ENCODE results near the gene NCK2. TPM values are rescaled to one million over a fixed set of nuclear protein-coding genes. Genes with fewer than 3 reads are reported as not detected.

Gene NCK2
- total and polyA plus RNA-seq, 7 experiments from 2014 or later: 30.8 to 134 (median 105) TPM

DNA sequence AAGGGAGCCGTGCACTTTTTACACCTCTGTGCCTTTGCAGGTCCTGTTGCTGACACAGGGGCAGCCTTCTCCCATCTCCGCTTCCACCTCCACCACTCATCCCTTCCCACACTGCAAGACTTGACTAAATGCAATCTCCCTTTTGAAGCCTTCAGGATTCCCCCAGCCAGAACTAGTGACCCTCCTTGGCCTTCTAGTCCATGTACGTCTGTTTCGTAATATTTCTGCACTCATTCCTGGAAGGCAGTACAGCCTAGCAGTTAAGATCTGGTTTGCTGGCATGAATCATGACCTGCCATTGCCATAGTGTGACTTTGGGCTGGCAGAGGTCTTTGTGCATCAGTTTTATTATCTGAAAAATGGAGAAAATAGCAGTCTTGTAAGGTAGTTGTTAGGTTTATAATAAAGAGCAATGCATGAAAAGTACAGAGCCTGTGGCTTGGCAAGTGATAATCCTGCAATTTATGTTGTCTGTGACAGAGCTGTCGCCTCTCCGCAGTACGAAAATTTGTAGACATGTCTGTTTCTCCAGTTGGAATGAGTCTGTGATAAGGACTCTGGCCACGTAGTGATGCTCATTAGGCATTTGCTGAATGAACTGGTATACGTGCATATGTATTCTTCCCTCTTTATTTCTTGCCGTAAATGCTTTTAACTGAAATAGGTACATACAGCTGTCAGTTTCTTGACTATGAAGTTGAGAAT lies 36.7 kb downstream of the NCK2 start:
- H3K36me3 Mint-ChIP-seq: peaks cover 0 to 23% (median 0%) of the 10 kb centered on the region in 5 donors
- Histone ChIP-seq H3K4me3 (ENCODE audit: low read length) (no peak overlapping the region), H3K27me3 (ENCODE audit: control insufficient read depth in 2 of 2, insufficient read depth in 2 of 2, low read length in 2 of 2) (no peaks in the 10 kb centered on the region), H3K4me1 (ENCODE audit: control insufficient read depth in 2 of 2, insufficient read depth in 2 of 2, low read length in 2 of 2) (peaks cover 97 to 99% of the 10 kb centered on the region in 2 donors), H3K36me3 (ENCODE audit: control insufficient read depth in 2 of 3, insufficient read depth in 3 of 3, low read length in 3 of 3) (no peaks in the 10 kb centered on the region), H3K9me3 (ENCODE audit: control insufficient read depth in 2 of 3, low read length in 3 of 3) (no peaks in the 10 kb centered on the region), H3K27ac (ENCODE audit: low read depth, low read length) (peak overlapping the region; percentile 54)
- DNase-seq (no peak), ATAC-seq (no peak)
- ChIA-PET POLR2A (no interaction called here), CTCF (interaction anchor here (0.6 to 1.8 kb wide), 3 partner anchors 13 to 303 kb away, joined by 3 to 9 read pairs (median 4); no protein-coding TSS in a partner anchor)
- no peaks in the 10 kb centered on the region for H3K9me3 Mint-ChIP-seq
- intact Hi-C loops (cut with micrococcal nuclease): no loop called here
- H3K4me1 Mint-ChIP-seq: peaks cover 67 to 97% (median 93%) of the 10 kb centered on the region in 7 donors
- peak overlapping the region; percentile 79 to 98 (median 91) for H3K27ac Mint-ChIP-seq
- no peaks in the 10 kb centered on the region for H3K27me3 Mint-ChIP-seq
- peak overlapping the region; percentile 9 to 88 (median 78) for H3K4me3 Mint-ChIP-seq

DNA sequence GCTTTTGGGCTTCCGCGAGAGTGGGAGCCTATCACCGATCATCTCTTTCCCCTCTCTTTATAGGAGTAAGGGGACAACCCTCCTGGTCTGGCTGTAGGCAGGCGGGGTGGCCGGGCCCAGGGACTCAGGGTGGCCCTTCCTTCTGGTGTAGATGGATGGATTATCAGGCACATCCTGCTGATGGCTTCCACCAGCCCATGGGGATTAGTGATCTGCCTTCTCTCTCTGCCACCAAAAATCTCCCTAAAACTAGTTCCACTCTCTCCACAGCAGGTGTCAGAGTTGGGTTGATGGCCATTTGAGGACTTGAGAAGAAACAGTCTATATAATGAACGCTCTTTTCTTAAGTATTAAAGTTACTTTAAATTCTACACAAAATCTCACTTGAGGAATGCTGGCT lies 37.4 kb downstream of the NCK2 start:
- peak overlapping the region; percentile 79 to 98 (median 91) for H3K27ac Mint-ChIP-seq
- no peaks in the 10 kb centered on the region for H3K27me3 Mint-ChIP-seq
- H3K4me3 ChIP-seq (ENCODE audit: low read length): peak overlapping the region; percentile 52
- no peaks in the 10 kb centered on the region for H3K9me3 ChIP-seq (ENCODE audit: control insufficient read depth in 2 of 3, low read length in 3 of 3)
- ChIA-PET POLR2A (interaction anchor here (1.0 to 1.8 kb wide), 5 partner anchors 13 to 38 kb away, joined by 3 to 5 read pairs (median 4); no protein-coding TSS in a partner anchor), CTCF (interaction anchor here (1.0 to 1.8 kb wide), 4 partner anchors 13 to 302 kb away, joined by 3 to 9 read pairs (median 5); no protein-coding TSS in a partner anchor)
- intact Hi-C loops (cut with micrococcal nuclease): loop anchor here (1.0 to 2.0 kb wide), 5 partner anchors 8 to 313 kb away; no protein-coding TSS in a partner anchor
- DNase-seq (peak in 1 of 9 donors; percentile 44), ATAC-seq (peak; percentile 42)
- H3K9me3 Mint-ChIP-seq: no peaks in the 10 kb centered on the region
- H3K27me3 ChIP-seq (ENCODE audit: control insufficient read depth in 2 of 2, insufficient read depth in 2 of 2, low read length in 2 of 2): no peaks in the 10 kb centered on the region
- peak overlapping the region; percentile 19 to 88 (median 78) for H3K4me3 Mint-ChIP-seq
- peaks cover 0 to 23% (median 0%) of the 10 kb centered on the region in 5 donors for H3K36me3 Mint-ChIP-seq
- peak overlapping the region; percentile 54 for H3K27ac ChIP-seq (ENCODE audit: low read depth, low read length)
- H3K36me3 ChIP-seq (ENCODE audit: control insufficient read depth in 2 of 3, insufficient read depth in 3 of 3, low read length in 3 of 3): no peaks in the 10 kb centered on the region
- H3K4me1 Mint-ChIP-seq: peaks cover 70 to 97% (median 93%) of the 10 kb centered on the region in 7 donors
- peaks cover 97 to 99% of the 10 kb centered on the region in 2 donors for H3K4me1 ChIP-seq (ENCODE audit: control insufficient read depth in 2 of 2, insufficient read depth in 2 of 2, low read length in 2 of 2)

GRCh38 chr2:105782646-105783045 lies 37.9 kb downstream of the NCK2 start:
- Histone ChIP-seq H3K36me3 (ENCODE audit: control insufficient read depth in 2 of 3, insufficient read depth in 3 of 3, low read length in 3 of 3) (no peaks in the 10 kb centered on the region), H3K9me3 (ENCODE audit: control insufficient read depth in 2 of 3, low read length in 3 of 3) (no peaks in the 10 kb centered on the region), H3K4me1 (ENCODE audit: control insufficient read depth in 2 of 2, insufficient read depth in 2 of 2, low read length in 2 of 2) (peaks cover 97 to 99% of the 10 kb centered on the region in 2 donors), H3K4me3 (ENCODE audit: low read length) (peak overlapping the region; percentile 52), H3K27me3 (ENCODE audit: control insufficient read depth in 2 of 2, insufficient read depth in 2 of 2, low read length in 2 of 2) (no peaks in the 10 kb centered on the region), H3K27ac (ENCODE audit: low read depth, low read length) (peak overlapping the region; percentile 54)
- peaks cover 65 to 97% (median 93%) of the 10 kb centered on the region in 7 donors for H3K4me1 Mint-ChIP-seq
- no peaks in the 10 kb centered on the region for H3K27me3 Mint-ChIP-seq
- POLR2A ChIA-PET: interaction anchor here (0.6 to 3.4 kb wide), 13 partner anchors 11 to 312 kb away, joined by 3 to 8 read pairs (median 4); no protein-coding TSS in a partner anchor
- CTCF ChIA-PET: interaction anchor here (0.8 to 1.8 kb wide), 6 partner anchors 11 to 302 kb away, joined by 3 to 9 read pairs (median 4); no protein-coding TSS in a partner anchor
- H3K9me3 Mint-ChIP-seq: no peaks in the 10 kb centered on the region
- H3K4me3 Mint-ChIP-seq: peak overlapping the region; percentile 19 to 88 (median 78)
- DNase-seq (no peak), ATAC-seq (no peak)
- peaks cover 0 to 23% (median 0%) of the 10 kb centered on the region in 5 donors for H3K36me3 Mint-ChIP-seq
- H3K27ac Mint-ChIP-seq: peak overlapping the region; percentile 79 to 98 (median 91)
- intact Hi-C loops (cut with micrococcal nuclease): loop anchor here (1.0 to 2.0 kb wide), 5 partner anchors 8 to 313 kb away; no protein-coding TSS in a partner anchor

DNA sequence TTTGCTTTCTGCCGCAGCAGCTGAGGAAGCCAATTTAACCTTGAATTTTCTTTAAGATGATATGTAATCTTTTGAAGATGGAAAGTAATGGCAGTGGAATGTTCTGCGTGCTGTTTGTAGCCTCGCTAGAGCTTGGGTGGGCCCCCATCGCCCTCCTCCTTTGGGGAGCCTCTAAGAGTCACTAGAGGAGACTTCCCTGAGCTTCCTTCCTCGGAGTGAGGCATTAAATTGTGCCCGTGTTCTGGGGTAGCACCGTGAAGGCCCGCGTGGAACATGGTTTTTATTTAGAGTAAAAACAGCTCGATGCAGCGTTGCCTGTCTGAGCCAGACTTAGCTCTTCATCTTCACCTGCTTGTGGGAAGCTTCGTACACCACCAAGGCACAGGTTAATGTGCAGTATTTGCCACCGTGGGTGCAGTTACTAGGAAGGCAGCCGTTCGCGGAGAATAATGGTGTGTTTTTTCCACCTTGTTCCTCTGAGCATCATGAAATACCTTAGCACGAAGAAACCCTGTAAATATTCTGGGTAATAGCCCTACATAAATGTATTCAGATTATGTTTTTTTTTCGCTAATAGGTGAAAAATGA lies 38.5 kb downstream of the NCK2 start:
- CTCF ChIA-PET: interaction anchor here (0.8 to 1.8 kb wide), 6 partner anchors 10 to 301 kb away, joined by 3 to 9 read pairs (median 5); no protein-coding TSS in a partner anchor
- peaks cover 0 to 23% (median 0%) of the 10 kb centered on the region in 5 donors for H3K36me3 Mint-ChIP-seq
- H3K27me3 Mint-ChIP-seq: no peaks in the 10 kb centered on the region
- Histone ChIP-seq H3K27me3 (ENCODE audit: control insufficient read depth in 2 of 2, insufficient read depth in 2 of 2, low read length in 2 of 2) (no peaks in the 10 kb centered on the region), H3K9me3 (ENCODE audit: control insufficient read depth in 2 of 3, low read length in 3 of 3) (no peaks in the 10 kb centered on the region), H3K27ac (ENCODE audit: low read depth, low read length) (peak overlapping the region; percentile 54), H3K4me1 (ENCODE audit: control insufficient read depth in 2 of 2, insufficient read depth in 2 of 2, low read length in 2 of 2) (peaks cover 97 to 99% of the 10 kb centered on the region in 2 donors), H3K36me3 (ENCODE audit: control insufficient read depth in 2 of 3, insufficient read depth in 3 of 3, low read length in 3 of 3) (no peaks in the 10 kb centered on the region), H3K4me3 (ENCODE audit: low read length) (peak overlapping the region; percentile 52)
- peak overlapping the region; percentile 66 to 98 (median 91) for H3K27ac Mint-ChIP-seq
- H3K4me3 Mint-ChIP-seq: peak overlapping the region; percentile 13 to 88 (median 78)
- POLR2A ChIA-PET: interaction anchor here (0.8 to 3.4 kb wide), 15 partner anchors 10 to 312 kb away, joined by 3 to 8 read pairs (median 4); no protein-coding TSS in a partner anchor
- H3K4me1 Mint-ChIP-seq: peaks cover 64 to 97% (median 93%) of the 10 kb centered on the region in 7 donors
- intact Hi-C loops (cut with micrococcal nuclease): loop anchor here in 1 of 2 donors (2.0 kb wide), 2 partner anchors 14 to 16 kb away; no protein-coding TSS in a partner anchor
- ATAC-seq (peak; percentile 20), DNase-seq (no peak)
- H3K9me3 Mint-ChIP-seq: no peaks in the 10 kb centered on the region

GRCh38 chr2:105783972-105784371 lies 39.3 kb downstream of the NCK2 start:
- ChIA-PET CTCF (no interaction called here), POLR2A (interaction anchor here (1.1 to 3.4 kb wide), 7 partner anchors 9 to 311 kb away, joined by 3 to 7 read pairs (median 3); no protein-coding TSS in a partner anchor)
- H3K9me3 Mint-ChIP-seq: no peaks in the 10 kb centered on the region
- H3K36me3 Mint-ChIP-seq: peaks cover 0 to 23% (median 0%) of the 10 kb centered on the region in 5 donors
- Histone ChIP-seq H3K27ac (ENCODE audit: low read depth, low read length) (peak overlapping the region; percentile 54), H3K4me3 (ENCODE audit: low read length) (peak overlapping the region; percentile 52), H3K36me3 (ENCODE audit: control insufficient read depth in 2 of 3, insufficient read depth in 3 of 3, low read length in 3 of 3) (no peaks in the 10 kb centered on the region), H3K4me1 (ENCODE audit: control insufficient read depth in 2 of 2, insufficient read depth in 2 of 2, low read length in 2 of 2) (peaks cover 92 to 99% of the 10 kb centered on the region in 2 donors), H3K9me3 (ENCODE audit: control insufficient read depth in 2 of 3, low read length in 3 of 3) (no peaks in the 10 kb centered on the region), H3K27me3 (ENCODE audit: control insufficient read depth in 2 of 2, insufficient read depth in 2 of 2, low read length in 2 of 2) (no peaks in the 10 kb centered on the region)
- H3K4me3 Mint-ChIP-seq: peak overlapping the region in 9 of 10 donors; percentile 53 to 88 (median 81)
- intact Hi-C loops (cut with micrococcal nuclease): loop anchor here in 1 of 2 donors (2.0 kb wide), 2 partner anchors 15 kb away; no protein-coding TSS in a partner anchor
- H3K27me3 Mint-ChIP-seq: no peaks in the 10 kb centered on the region
- H3K27ac Mint-ChIP-seq: peak overlapping the region; percentile 54 to 98 (median 91)
- peaks cover 63 to 98% (median 95%) of the 10 kb centered on the region in 7 donors for H3K4me1 Mint-ChIP-seq
- ATAC-seq (no peak), DNase-seq (no peak)

DNA sequence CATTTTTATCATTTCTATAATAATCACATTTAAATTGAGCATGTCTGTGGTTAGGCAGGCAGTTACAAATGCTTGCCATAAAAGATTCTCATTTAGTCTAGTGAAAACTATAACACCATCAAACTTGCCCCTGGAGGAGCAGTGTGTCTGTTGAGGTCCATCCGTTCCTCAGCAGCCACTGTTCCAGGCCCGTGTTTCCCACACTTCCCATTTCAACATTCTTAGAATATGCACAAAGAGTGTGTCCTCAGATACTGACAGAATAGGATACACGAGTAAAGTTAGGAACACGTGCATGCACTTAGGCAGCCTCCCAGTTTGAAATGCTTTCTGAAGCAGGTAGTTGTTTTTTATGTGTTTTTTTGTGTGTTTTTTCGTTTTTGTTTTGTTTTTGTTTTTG lies 39.9 kb downstream of the NCK2 start:
- Mint-ChIP-seq H3K27me3 (no peaks in the 10 kb centered on the region), H3K4me3 (peak overlapping the region in 8 of 10 donors; percentile 5 to 87 (median 70)), H3K9me3 (no peaks in the 10 kb centered on the region), H3K27ac (peak overlapping the region; percentile 2 to 98 (median 83)), H3K36me3 (peaks cover 0 to 23% (median 0%) of the 10 kb centered on the region in 5 donors), H3K4me1 (peaks cover 61 to 100% (median 96%) of the 10 kb centered on the region in 7 donors)
- no peaks in the 10 kb centered on the region for H3K27me3 ChIP-seq (ENCODE audit: control insufficient read depth in 2 of 2, insufficient read depth in 2 of 2, low read length in 2 of 2)
- H3K4me3 ChIP-seq (ENCODE audit: low read length): no peak overlapping the region
- intact Hi-C loops (cut with micrococcal nuclease): no loop called here
- H3K27ac ChIP-seq (ENCODE audit: low read depth, low read length): peak overlapping the region; percentile 32
- H3K4me1 ChIP-seq (ENCODE audit: control insufficient read depth in 2 of 2, insufficient read depth in 2 of 2, low read length in 2 of 2): peaks cover 92 to 98% of the 10 kb centered on the region in 2 donors
- ChIA-PET CTCF (interaction anchor here (2.1 kb wide), 1 partner anchor 33 kb away, joined by 5 read pairs; no protein-coding TSS in a partner anchor), POLR2A (interaction anchor here (3.4 kb wide), 1 partner anchor 15 kb away, joined by 7 read pairs; no protein-coding TSS in a partner anchor)
- ATAC-seq (no peak), DNase-seq (no peak)
- H3K36me3 ChIP-seq (ENCODE audit: control insufficient read depth in 2 of 3, insufficient read depth in 3 of 3, low read length in 3 of 3): no peaks in the 10 kb centered on the region
- no peaks in the 10 kb centered on the region for H3K9me3 ChIP-seq (ENCODE audit: control insufficient read depth in 2 of 3, low read length in 3 of 3)
